ENCODE results near the gene COPS8. TPM values are rescaled to one million over a fixed set of nuclear protein-coding genes. Genes with fewer than 3 reads are reported as not detected.

COPS8 gene
- total RNA-seq, result 10 to 100 TPM; 54.7 to 61.9 TPM

DNA sequence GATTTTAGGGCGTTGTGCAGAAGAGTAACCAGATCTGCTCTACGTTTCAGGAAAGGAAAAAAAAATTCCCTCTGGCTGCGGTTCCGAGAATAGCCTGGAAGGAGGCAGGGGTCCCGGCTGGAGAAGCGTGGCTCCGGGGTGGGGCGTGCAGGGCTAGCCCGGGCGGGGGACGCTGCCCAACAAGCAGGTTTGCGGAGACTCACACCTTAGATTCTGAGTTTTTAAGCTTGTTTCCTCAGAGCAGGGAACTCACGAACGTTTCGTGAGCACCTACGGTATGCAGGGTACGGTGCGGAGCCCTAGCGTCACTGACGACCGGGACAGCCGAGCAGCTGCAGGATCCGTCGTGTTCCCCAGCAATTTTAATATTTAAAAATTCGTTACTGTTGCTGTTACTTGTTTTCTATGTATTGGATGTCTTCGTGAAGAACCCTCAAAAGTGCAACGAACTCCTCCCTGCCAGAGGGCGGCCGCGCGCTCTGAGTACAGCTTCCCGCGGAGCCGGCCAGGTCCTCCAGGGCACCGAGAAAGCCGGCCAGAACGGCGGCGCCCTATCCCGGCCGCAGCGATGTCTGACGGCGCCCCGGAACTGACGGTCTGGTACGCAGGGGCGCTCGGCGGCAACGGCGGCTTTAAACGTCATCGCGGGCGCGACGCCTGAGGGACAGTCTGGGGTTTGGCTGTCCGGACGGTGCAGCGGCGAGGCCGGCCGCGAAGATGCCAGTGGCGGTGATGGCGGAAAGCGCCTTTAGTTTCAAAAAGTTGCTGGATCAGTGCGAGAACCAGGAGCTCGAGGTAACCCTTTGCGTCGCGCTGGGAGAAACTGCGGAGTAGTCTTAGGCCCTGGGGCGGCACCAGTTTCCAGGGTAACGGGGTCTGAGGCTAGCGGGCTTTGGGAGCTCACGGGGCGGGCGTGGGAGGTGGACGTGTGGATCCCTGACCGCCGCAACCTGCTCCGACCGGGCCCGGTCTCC, at the start of gene COPS8:
TSS of gene COPS8 (plus strand) at position 642 of the 974 bp plus-strand sequence. CDS start at position 718, 76 bp downstream.
- peak; percentile 90 for DNase-seq (ENCODE audit: low spot score in 2 of 2)
- ATAC-seq, result peak; percentile 99 to 100
- H3K27ac Mint-ChIP-seq, result peak within 1 kb of the TSS; percentile 91 to 99
- H3K36me3 Mint-ChIP-seq, result peaks cover 6 to 8% of the 10 kb centered on the region in 2 donors
- H3K9me3 Mint-ChIP-seq, result no peaks in the 10 kb centered on the region

DNA sequence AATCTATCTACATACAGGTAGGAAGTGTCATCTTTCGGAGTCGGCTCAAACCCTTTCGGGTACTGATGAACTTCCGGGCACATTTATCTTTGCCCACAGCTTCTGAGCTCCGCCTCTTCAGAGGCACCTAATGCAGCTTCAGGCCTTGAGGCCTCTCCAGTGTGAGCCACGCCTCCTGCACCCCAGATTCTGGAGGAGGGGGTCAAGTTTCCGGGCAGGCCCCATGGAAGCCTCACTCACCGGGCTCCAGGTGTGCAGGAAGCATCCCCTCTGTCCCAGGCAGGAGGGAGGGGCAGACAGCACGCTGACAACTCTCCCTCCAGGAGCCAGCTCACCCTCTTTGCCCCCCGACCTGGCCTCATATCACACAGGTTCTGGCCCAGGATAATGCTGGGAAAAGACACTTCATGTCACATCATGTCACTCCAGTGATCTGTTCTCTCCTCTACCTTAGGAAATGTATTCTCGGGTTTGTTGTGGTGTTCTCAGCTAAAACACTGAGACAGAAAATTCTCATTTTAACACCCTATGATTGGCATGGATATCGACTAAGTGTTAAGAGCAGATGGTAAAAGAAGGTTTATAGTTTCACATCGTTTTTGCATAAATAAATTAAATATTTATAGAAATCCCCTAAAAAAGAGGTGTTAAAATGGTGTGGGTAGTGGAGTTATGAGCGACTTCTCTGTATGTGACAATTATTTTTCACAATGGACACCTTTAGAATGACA, 46.2 kb upstream of the COPS8 start:
- Mint-ChIP-seq H3K9me3 (no peaks in the 10 kb centered on the region), H3K36me3 (no peaks in the 10 kb centered on the region), H3K27ac (no peak overlapping the region)
- no peak for DNase-seq (ENCODE audit: low spot score in 2 of 2)
- no peak for ATAC-seq

DNA sequence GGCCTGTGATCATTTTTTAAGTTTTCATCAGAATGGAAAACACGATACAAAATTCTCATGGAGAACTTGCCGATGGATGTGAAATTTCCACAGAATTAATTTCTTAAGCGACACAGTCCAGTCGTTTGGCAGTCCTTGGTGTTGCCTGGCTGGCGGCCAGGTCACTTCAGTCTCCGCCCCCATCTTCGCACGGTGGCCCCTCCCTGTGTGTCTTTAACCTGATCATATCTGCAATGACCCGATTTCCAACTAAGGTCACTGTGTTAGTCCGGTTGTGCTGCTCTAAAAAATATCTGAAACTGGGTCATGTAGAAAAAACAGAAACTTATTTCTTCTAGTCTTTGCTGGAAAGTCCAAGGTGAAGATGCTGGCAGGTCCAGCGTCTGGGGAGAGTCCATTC, 44.5 kb upstream of the COPS8 start:
- H3K36me3 Mint-ChIP-seq, result no peaks in the 10 kb centered on the region
- ATAC-seq, result no peak

DNA sequence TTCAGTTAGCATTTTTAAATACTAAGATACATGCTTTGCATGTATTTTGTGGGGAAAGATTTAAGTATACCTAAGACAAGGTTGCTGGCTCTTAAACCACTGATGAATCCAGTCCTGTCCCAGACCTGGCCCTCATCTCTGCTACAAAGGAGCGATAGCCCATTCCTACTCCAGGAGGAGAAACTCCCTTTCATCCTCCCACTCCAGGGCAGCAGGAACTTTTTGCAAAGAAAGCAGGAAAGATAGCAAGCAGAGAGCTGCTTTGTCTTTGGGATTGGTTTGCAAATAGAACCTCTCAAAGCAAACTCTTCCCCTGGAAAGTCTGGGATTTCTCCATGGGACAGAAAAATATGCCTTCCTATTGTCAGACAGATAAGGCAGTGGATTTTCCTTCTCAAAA, 43.6 kb upstream of the COPS8 start:
- ATAC-seq (no peak), DNase-seq (ENCODE audit: low spot score in 2 of 2) (no peak)
- Mint-ChIP-seq H3K36me3 (no peaks in the 10 kb centered on the region), H3K27ac (no peak overlapping the region), H3K9me3 (no peaks in the 10 kb centered on the region)

More for the DNA sequence above, 44.5 kb upstream of the COPS8 start:
- Mint-ChIP-seq H3K27ac (no peak overlapping the region), H3K9me3 (no peaks in the 10 kb centered on the region)
- DNase-seq (ENCODE audit: low spot score in 2 of 2), result no peak

DNA sequence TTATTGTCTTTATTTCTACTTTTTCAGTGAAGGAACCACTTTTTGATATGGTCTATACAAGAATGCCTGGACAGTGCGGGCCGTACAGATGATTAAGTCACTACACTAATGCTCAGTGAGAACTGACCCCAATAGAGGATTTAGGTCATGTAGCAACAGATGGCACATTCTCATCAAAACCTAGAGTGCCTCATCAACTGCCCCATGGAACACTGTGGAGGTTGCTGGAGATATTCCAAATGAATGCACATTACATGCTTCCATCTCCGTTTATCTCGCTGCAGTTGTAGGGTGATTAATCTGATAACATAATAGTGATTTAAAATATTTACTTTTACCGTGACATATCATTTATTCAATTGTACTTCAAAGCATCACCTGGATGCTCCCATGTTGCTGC, 41.8 kb upstream of the COPS8 start:
- peaks cover 4 to 10% of the 10 kb centered on the region in 2 donors for H3K9me3 Mint-ChIP-seq
- no peaks in the 10 kb centered on the region for H3K36me3 Mint-ChIP-seq
- DNase-seq (ENCODE audit: low spot score in 2 of 2) (no peak), ATAC-seq (no peak)
- no peak overlapping the region for H3K27ac Mint-ChIP-seq

DNA sequence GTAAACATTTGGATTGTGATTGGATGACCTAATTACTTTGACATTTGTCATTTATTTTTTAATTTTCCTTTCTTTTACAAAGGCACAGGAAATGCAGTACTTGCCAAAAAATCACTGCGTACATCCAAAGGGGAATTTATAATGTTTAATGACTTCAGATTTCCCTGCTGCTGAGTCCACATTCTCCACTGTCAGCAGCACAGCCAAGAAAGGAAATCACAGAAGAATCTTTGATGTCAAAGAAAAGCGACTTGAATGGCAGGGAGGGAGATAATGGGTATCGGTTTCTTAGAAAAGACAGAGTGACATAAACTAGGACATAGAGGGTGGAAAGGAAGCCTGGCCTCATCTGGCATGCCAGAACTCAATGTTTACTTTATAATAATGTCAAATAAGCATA, 41.4 kb upstream of the COPS8 start:
- H3K9me3 Mint-ChIP-seq, result peaks cover 4 to 10% of the 10 kb centered on the region in 2 donors
- no peaks in the 10 kb centered on the region for H3K36me3 Mint-ChIP-seq
- DNase-seq (ENCODE audit: low spot score in 2 of 2) (no peak), ATAC-seq (no peak)
- H3K27ac Mint-ChIP-seq, result no peak overlapping the region

DNA sequence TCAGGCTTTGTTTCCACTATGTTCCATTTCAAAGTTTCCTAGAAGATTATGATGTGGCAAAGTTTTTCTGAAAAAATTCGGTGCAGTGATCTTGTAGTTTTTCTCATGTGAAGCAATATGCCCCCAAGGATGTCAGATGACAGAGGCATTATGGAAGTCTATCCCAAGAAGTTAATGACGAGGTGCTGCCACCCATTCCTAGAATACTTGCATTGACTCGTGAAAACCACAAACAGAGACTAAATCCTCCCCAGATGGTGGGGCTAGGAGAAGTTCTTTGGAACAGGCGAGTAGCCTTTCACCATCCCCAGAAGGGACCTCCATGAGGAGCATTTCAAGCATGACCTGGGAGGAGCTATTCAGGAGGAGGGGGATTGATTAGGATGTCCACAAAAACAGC, 40.2 kb upstream of the COPS8 start:
- H3K9me3 Mint-ChIP-seq, result peaks cover 4 to 17% of the 10 kb centered on the region in 2 donors
- ATAC-seq (no peak), DNase-seq (ENCODE audit: low spot score in 2 of 2) (no peak)
- no peak overlapping the region for H3K27ac Mint-ChIP-seq
- no peaks in the 10 kb centered on the region for H3K36me3 Mint-ChIP-seq

DNA sequence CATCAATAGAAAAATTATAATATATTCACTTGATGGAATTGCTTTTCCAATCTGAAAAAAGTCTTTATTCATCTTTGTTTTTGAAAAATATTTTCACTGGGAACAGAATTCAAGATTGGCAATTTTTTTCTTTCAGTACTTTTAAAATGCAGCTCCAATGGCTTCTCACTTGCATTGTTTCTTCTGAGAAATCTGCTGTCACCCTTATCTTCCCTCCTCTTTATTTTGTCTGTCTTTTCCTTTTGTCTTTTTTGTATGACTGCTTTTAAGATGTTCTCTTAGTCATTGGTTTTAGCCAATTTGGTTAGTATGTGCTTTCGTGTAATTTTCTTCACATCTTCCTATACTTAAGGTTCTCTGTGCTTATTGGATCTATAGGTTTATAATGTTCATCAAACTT, 37.1 kb upstream of the COPS8 start:
- no peak overlapping the region for H3K27ac Mint-ChIP-seq
- H3K36me3 Mint-ChIP-seq, result no peaks in the 10 kb centered on the region
- H3K9me3 Mint-ChIP-seq, result peaks cover 4 to 17% of the 10 kb centered on the region in 2 donors
- ATAC-seq (no peak), DNase-seq (ENCODE audit: low spot score in 2 of 2) (no peak)

DNA sequence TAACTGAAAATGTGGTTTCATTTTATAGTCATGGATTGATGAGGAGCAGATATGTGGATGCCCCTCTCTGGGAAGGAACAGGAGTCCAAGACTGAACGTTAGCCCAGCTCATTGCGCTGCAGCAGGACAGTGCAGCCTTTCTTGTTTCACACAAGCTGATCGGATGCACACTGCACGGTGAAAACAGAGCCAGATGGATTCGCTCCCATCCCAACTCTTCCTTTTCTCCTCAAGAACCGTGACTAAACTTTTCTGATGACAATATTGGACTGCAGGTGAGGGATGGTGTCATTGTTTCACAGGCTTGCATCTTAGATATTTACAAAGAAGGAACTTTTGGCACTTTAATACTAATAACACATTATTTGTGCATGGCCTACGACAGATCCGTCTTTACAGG, 33.8 kb upstream of the COPS8 start:
- no peak for DNase-seq (ENCODE audit: low spot score in 2 of 2)
- Mint-ChIP-seq H3K36me3 (no peaks in the 10 kb centered on the region), H3K9me3 (peaks cover 4 to 17% of the 10 kb centered on the region in 2 donors), H3K27ac (no peak overlapping the region)
- no peak for ATAC-seq

DNA sequence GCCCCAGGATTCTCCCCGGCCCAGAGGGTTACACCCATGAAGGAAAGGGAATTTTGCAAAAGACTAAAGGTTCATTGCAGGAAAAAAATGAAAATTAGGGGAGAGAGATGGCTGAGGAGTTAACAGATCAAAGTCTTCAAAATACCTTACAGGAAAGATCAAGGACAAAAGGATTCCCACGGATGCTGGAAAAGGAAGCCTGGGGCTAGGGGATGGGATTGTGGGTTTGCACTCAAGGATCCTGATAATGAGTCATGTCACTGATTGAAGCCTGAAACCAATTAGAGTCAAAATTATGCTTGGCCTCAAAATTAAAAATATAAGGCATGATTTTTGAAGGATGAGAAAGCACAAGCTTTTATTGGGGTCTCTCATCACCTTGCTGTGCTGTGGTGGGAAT, 32.6 kb upstream of the COPS8 start:
- H3K27ac Mint-ChIP-seq, result no peak overlapping the region
- H3K36me3 Mint-ChIP-seq, result no peaks in the 10 kb centered on the region
- peaks cover 4 to 13% of the 10 kb centered on the region in 2 donors for H3K9me3 Mint-ChIP-seq
- DNase-seq (ENCODE audit: low spot score in 2 of 2) (no peak), ATAC-seq (no peak)

DNA sequence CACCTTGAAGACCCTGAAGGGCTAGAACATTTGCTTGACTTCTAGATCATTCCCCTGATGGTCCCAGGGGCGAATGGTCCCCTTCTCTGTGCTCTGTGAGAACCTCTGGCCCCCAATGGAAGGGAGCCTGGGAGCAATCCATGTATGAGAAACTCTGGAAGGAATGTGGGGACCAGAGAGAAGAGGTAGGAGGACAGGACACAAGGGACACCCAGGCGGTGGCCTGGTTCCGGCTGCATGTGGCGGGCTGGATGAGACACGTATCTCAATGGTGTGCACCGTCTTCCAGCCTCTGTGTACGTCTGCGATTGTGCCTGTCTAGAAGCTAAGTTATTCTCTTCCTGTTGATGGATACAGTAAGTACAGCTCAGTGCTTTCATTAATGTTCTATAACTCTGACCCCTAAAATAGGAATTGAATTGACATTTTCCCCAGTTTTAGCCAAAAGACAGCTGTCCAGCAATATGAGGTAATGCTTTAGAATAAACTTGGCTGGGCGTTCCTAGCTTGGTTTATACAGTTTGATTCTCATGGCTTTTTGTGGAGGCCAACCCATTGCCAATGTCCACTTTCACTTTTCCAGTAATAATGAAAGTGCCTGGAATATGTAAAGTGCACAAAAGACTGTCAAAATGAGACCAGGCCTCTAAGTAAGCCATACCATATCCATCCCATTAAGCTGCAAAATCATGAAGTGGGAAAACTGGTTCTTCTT, 30.1 kb upstream of the COPS8 start:
- H3K27ac Mint-ChIP-seq, result no peak overlapping the region
- no peak for ATAC-seq
- no peaks in the 10 kb centered on the region for H3K9me3 Mint-ChIP-seq

DNA sequence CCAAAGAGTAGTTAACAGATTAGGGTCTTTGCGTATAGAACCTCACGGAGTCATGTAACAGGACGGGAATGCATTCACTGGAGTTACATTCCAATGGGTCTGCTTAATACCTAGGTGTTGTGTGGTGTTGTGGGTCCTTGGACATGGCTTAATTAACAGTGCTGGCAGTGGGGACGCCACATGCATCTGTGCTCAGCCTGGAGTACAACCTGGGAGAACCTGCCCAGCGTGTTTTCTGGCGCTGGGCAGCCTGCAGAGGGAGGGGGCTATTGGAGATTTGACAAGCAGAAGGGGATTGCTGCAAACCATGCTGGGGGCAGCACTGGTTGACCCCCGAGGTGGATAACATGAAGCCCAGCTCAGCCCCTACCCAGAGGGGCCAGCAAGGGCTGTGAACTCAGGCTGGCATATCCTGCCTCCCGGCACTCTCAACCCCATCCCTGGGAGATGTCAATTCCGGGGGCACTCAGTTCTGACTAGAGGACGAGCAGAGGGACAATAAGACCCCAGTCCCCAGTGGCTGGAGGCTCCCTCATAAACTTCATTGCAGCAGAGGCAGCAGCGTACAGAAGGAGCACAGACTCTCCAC, 29.3 kb upstream of the COPS8 start:
- Mint-ChIP-seq H3K9me3 (no peaks in the 10 kb centered on the region), H3K36me3 (no peaks in the 10 kb centered on the region), H3K27ac (no peak overlapping the region)
- ATAC-seq, result no peak
- DNase-seq (ENCODE audit: low spot score in 2 of 2), result no peak

More for the DNA sequence above, 30.1 kb upstream of the COPS8 start:
- H3K36me3 Mint-ChIP-seq, result no peaks in the 10 kb centered on the region
- no peak for DNase-seq (ENCODE audit: low spot score in 2 of 2)

DNA sequence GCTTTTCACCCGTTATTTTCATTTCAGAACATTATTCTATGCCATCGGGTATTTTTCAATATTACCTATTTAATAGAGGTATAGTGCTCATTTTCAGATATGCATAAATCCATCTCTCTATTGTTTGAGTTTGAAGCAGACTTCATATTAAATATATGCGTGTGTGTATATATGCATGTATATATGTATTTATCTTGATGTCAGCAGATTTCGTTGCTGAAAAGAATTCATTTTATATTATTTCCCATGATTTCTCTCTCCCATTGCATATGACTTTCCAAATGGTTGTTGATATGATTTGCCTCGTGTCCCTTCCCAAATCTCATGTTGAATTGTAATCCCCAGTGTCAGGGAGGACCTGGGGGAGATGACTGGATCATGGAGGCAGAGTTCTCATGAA, 28.6 kb upstream of the COPS8 start:
- Mint-ChIP-seq H3K9me3 (no peaks in the 10 kb centered on the region), H3K36me3 (no peaks in the 10 kb centered on the region), H3K27ac (no peak overlapping the region)
- DNase-seq (ENCODE audit: low spot score in 2 of 2) (no peak), ATAC-seq (no peak)

DNA sequence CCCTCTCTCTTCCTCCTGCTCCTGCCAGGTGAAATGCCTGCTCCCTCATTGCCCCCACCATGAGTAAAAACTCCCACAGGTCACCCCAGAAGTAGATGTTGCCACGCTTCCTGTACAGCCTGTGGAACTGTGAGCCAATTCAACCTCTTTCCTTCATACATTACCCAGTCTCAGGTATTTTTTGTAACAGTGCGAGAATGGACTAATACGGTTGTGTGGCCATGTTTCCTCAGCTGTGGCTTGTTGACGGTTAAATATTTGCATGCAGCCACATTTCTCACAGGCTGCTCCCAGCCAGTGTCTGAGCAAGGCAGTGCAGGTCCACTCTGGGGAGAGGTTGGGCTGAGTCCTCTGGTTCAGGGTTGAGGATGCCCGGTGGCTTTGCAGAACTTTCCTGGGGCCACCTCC, 27.8 kb upstream of the COPS8 start:
- H3K36me3 Mint-ChIP-seq, result no peaks in the 10 kb centered on the region
- H3K27ac Mint-ChIP-seq, result no peak overlapping the region
- ATAC-seq (no peak), DNase-seq (ENCODE audit: low spot score in 2 of 2) (no peak)
- H3K9me3 Mint-ChIP-seq, result no peaks in the 10 kb centered on the region

DNA sequence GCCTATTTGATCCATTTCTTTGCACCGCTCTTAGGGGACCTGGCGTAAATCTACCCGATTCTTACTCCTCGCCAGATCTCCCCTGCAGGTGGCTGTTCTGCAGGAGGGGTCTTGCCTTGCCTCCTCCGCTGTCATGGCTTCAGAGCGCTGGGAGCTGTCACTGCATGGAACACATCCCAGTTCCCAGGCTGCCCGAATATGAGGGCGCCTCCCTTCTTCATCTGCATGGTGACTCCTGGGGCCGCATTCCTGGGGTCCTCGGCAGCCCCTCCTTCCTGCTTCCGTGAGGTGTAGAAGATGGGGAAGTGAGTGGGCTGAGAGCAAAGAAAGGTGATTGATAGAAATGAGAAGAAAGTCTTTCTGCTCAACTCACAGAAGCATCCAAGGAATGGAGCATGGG, 27.3 kb upstream of the COPS8 start:
- Mint-ChIP-seq H3K9me3 (no peaks in the 10 kb centered on the region), H3K36me3 (no peaks in the 10 kb centered on the region), H3K27ac (peak overlapping the region in 1 of 2 donors; percentile 29)
- no peak for DNase-seq (ENCODE audit: low spot score in 2 of 2)
- ATAC-seq, result no peak

DNA sequence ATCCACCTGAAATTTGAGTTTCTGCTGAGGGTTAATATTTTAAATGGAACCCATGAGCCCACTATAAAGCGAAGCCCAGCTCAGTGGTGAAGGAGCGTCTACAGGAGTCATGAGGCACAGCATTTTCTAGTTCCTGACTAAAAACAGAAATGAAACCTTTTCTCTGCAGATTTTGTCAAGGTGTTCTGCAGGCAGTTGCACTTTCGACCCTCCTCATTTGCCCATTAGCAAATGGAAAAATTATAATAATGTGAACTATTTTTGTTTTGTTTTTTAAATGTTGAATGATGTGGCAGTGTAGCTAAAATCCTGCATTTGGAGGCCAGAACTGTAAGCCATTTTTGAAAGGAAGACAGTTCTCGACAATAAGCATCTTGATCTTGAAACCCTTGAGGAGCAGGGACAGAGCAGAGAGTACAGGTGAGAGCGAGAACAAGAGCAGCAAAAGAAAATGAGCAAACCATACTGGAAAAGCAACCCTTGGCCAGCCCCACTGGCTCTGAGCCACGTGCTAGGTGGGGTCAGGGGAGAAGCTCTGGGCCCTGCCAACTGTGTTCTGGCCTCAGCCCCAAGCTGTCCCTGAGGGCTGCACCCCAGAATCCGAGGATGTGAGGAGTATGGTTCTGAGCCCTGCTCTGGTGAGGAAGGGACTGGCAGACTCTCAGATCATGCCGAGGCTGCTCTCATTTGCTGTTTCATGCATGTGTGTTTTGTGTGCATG, 26.4 kb upstream of the COPS8 start:
- Mint-ChIP-seq H3K27ac (no peak overlapping the region), H3K9me3 (no peaks in the 10 kb centered on the region), H3K36me3 (no peaks in the 10 kb centered on the region)
- no peak for DNase-seq (ENCODE audit: low spot score in 2 of 2)
- peak in 1 of 2 donors; percentile 91 for ATAC-seq
